GM18498 (cell line): ENCODE measurements around the gene MSI2.

Source experiments
- ATAC-seq: cut with Tn5 transposase; IDR thresholded peaks from one replicate; pipeline ENCODE4 v1.9.1; 2021; ENCODE audit warnings: mild to moderate bottlenecking, moderate library complexity; ENCODE audit not compliant: unreplicated experiment

MSI2 gene

DNA sequence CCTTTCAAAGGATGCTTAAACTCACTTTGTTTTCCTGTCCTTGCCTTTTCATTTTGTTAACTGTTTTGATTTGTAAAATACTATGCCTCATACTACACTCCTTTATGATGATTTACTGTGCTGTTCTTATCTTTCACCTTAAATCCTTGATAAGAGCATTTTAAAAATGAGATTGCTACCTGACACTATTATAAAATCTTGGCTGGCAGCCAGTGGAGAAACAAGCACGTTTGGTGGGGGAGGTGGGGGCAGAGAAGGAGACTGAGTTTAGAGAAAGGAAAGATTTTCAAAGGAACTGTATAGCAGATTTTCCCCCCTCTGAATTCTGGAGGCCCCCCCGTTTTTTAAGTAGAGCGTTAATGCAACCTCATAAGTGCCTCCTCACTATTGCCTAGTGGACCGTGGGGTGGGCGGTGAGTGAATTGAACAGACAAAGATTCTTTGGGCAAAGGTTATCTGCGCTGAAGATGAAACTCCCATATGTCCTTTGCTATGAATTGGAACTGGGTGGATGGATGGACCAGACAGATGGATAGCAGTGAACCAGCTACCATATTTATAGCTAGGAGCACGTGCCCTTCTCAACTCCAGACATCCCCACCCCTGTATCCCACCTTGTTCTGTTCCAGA lies 288.6 kb downstream of the MSI2 start:
- ATAC-seq, result no peak

- no peak for ATAC-seq
Observed at GRCh38 chr17:57545731-57546342, 289.5 kb downstream of the MSI2 start.

GRCh38 chr17:57548421-57549410 lies 292.4 kb downstream of the MSI2 start:
- ATAC-seq, result no peak

GRCh38 chr17:57549468-57549867 lies 293.1 kb downstream of the MSI2 start:
- no peak for ATAC-seq

- ATAC-seq, result no peak
Observed at GRCh38 chr17:57550016-57550415, 293.7 kb downstream of the MSI2 start.

DNA sequence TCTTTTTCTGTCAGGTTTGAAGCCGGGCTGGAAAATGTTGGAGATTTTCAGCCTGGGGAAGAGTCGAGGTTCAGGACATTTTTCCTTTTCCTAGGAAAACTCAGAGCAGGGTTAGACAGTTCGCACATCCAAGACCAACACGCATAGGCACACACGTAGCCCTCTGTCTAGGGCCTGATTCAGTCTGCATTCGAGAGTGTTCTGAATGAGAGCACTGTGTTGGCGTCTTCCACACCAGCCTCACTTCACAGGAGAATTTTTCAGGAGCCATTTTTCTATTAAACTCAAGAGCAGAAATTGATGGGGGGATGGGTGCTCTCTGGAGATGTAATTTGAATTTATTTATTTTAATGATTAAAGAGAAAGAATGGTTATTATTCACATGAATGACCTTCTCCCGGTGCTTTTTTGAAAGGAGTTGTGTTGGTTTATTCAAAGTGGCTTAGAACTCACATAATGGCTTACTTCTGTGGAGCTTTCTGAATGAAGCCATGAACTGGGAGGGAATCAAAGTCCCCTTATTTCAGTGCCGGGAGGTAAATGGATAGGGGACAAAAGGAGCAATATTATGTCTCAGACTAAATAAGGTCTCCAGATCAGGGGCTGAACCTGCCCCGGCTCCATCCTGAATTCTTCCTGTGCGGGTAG lies 294.5 kb downstream of the MSI2 start:
- ATAC-seq, result no peak

- ATAC-seq, result no peak
Observed at GRCh38 chr17:57551321-57552079, 295.2 kb downstream of the MSI2 start.

- ATAC-seq, result peak; percentile 64
Observed at GRCh38 chr17:57552114-57552624, 295.8 kb downstream of the MSI2 start.

GRCh38 chr17:57553526-57553925 lies 297.2 kb downstream of the MSI2 start:
- no peak for ATAC-seq

DNA sequence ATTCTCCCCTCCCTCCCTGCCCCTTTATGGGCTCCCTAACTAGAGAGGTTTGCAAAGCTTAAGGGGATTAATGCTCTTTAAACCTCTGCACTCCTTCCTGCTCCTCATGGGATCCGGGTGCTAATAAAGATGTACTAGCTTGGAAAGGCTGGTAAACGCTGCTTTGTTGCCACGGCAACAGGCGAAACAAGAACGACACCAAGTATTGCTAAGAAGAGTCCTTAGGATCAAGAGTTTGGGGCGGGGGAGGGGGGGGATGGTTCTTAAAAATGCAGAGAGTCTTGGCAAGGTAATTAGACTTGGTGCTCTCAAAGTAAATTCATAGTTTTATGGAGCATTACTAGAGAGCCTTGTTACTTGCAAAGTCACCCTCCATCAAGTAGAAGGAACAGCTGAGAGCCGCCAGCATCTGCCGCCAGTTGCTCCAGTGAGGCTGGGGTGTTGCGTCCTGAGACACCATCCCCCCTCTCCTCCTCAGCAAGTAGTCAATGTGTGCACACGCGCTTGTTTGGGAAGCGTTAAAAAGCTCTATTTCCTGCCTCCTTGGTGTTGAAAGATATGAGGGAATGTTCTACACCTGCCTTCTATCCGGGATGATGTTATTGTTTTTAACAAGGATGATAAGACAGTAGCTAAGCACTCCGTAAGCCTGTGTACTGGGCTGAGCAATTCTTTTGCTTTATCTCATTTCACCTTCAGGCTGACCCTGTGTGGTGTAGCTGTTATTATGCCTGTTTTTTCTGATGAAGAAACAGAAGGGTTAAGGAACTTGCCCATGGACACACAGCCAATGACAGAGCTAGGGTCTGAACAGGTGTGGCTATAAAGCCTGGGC lies 297.9 kb downstream of the MSI2 start:
- ATAC-seq, result no peak

- ATAC-seq, result no peak
Observed at GRCh38 chr17:57554826-57555635, 298.7 kb downstream of the MSI2 start.

GRCh38 chr17:57555636-57556175 lies 299.4 kb downstream of the MSI2 start:
- ATAC-seq, result no peak

DNA sequence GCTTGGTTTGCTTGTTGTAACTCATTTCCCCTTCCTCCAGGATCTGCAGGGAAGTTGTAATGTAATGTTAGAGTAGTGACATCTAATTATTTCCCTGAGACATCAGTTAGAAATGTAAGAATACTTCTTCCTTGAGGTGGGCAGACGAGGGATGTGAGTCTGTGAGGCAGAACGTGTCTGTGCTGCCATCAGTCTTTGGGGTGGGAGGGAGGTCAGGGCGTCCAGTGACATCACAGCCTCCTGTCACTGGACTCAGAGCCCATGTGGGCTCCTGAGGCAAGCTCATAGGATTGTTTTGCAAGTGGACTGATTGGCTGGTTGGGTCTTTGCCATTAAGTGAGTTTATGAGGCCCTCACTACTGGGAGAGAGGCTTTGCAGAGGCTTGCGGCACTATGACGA lies 300.0 kb downstream of the MSI2 start:
- ATAC-seq, result no peak

DNA sequence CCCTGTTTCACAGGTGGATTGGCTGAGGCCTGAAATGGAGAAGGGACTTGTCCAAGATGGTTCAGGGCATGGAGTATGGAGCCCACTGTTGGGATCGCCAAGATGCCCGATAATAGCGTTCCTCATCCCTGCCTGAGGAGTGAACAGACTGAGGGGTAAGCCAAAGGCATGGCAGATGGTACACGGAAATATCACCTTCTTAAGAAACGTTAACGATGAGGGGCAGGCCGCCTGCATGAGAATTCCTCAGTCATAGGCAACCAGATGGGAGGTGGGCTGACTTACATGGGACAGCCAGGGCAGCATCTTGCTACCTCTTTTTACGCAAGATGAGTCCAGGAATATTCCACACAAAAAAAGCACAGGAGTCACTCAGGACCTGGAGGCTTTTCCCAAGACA lies 300.7 kb downstream of the MSI2 start:
- ATAC-seq, result no peak

DNA sequence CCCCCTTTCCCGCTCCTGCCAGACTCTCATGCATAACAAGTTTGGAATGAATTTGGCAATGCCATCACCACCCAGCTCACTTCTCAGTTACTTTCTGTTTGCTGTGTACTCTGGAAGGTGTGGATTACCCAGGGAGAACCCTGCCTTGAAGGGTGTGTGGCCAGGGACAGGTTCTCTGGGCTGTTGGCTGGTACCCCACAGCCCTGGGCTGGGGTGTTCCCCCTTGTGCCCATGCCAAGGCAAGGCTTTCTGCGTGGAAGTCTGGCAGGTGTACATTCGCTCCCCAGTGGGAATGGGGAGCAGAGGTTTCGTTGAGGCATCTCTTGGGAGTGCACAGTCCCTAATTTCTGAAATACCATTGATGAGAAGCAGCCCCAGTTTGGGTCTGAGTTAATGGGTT lies 301.1 kb downstream of the MSI2 start:
- ATAC-seq, result no peak

- ATAC-seq, result no peak
Observed at GRCh38 chr17:57557834-57558681, 301.7 kb downstream of the MSI2 start.

GRCh38 chr17:57559226-57559625 lies 302.9 kb downstream of the MSI2 start:
- no peak for ATAC-seq
